Rectal smooth muscle tissue (tissue), 1 donor: ENCODE measurements around the gene LHX3.

Experiments
- H3K27ac ChIP-seq: one replicate; pipeline ENCODE4 v1.7.0; 2013; ENCODE audit warnings: low read depth, low read length, inconsistent platforms
- H3K27me3 ChIP-seq: one replicate; pipeline ENCODE4 v1.7.0; 2013; ENCODE audit warnings: low read length; ENCODE audit not compliant: control insufficient read depth, insufficient read depth
- H3K36me3 ChIP-seq: one replicate; pipeline ENCODE4 v1.7.0; 2013; ENCODE audit warnings: low read length; ENCODE audit not compliant: control insufficient read depth, insufficient read depth
- H3K4me1 ChIP-seq: one replicate; pipeline ENCODE4 v1.7.0; 2013; ENCODE audit warnings: low read length; ENCODE audit not compliant: control insufficient read depth, insufficient read depth
- H3K4me3 ChIP-seq: one replicate; pipeline ENCODE4 v1.7.0; 2013; ENCODE audit warnings: low read length
- H3K9ac ChIP-seq: one replicate; pipeline ENCODE4 v1.7.0; 2013; ENCODE audit warnings: low read length

The LHX3 gene

DNA sequence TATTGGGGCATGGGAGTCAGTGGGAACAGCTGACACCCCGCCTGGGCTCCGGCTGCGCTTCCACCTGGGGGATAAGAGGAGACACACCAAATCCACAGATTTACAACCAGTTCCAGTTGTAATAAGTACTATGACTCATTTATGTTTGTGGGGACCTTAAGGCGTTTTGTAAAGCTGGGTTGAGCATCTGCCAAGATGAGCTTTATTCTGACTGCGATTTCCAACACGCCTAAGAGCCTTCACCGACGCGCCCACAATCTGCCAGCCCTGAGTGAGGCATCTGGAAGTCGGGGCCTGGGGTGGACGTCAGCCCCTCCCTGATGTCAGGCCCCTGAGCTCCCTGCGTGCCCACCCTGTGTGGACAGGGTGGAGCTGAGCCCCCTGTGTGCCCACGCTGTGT lies 14.3 kb upstream of the LHX3 start:
- peaks cover 29% of the 10 kb centered on the region for H3K36me3 ChIP-seq
- no peaks in the 10 kb centered on the region for H3K4me1 ChIP-seq
- H3K27ac ChIP-seq = no peak overlapping the region
- H3K27me3 ChIP-seq = no peaks in the 10 kb centered on the region
- H3K9ac ChIP-seq = no peak overlapping the region
- H3K4me3 ChIP-seq = no peak overlapping the region

DNA sequence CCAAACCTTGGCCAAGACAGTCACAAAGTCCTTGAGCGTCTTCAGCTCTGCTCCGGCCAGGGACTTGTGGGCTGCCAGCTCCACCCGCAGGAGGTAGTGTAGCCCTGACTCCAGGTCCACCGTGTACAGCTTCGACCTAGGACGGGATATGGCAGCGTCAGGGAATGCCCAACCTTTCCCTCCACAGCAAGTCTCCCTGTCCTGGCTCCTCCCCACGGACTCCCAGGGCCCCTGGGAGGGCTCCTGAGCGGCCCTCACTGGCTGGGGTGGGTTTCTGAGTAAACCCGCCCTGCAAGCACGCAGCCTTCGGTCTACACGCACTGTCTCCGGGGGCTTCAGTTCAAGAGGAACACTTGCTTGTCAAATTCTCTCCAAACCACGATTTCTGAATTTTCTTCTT lies 13.7 kb upstream of the LHX3 start:
- no peak overlapping the region for H3K4me3 ChIP-seq
- no peaks in the 10 kb centered on the region for H3K27me3 ChIP-seq
- H3K4me1 ChIP-seq = no peaks in the 10 kb centered on the region
- peaks cover 30% of the 10 kb centered on the region for H3K36me3 ChIP-seq
- H3K27ac ChIP-seq = no peak overlapping the region
- H3K9ac ChIP-seq = no peak overlapping the region

DNA sequence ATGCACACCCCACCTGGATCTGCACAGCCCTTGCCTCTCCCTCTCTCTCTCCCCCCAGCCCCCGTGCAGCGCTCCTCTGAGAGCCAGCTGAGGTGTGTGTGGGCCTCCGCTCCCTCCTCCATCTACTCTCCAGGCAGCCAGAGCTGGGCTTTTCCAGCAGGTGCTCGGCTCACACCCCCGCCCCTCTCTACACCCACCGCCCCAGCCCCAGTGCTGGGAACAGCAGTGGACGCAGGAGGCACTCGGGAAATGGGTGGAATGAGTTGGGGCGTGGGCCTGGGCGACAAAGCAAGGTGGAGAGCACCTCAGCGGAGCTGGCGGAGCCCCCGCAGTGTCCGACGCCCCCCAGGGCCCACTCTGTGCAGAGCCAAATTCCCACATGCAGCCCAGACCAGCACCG lies 13.3 kb upstream of the LHX3 start:
- Histone ChIP-seq H3K4me1 (no peaks in the 10 kb centered on the region), H3K27me3 (no peaks in the 10 kb centered on the region), H3K27ac (no peak overlapping the region), H3K9ac (no peak overlapping the region), H3K4me3 (no peak overlapping the region), H3K36me3 (peaks cover 30% of the 10 kb centered on the region)

DNA sequence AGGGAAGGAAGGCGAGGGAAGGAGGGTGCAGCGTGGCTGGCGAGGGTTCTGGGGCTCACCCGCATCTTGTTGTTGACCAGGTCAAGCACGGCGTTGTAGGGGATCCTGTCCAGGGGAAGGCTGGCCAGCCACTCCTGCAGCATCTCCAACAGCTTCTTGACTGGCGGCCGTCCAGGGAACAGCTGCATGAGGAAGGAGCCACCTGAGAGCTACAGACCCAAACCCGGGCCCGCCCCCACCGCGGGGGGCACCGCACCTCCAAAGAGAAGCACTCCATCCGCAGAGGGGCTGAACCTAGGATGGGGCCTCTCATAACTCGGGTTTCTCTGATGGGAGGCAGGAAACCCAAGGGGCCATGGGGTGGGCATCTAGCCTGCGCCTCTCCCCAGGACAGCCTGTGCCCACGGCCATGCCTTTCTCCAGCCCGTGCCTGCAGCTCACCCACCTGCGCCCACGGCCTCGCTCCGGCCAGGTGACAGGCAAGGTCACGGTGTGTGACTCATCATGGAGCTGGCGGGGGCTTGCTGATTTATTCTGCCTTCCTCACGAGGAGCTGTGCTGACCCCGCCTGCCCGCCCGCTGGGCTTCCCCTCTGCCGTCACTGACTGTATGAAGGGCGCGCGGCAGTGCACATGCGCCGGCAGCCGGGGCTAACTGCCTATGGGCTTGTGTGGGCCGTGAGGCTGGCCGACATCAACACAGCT lies 11.8 kb upstream of the LHX3 start:
- H3K9ac ChIP-seq = no peak overlapping the region
- no peak overlapping the region for H3K27ac ChIP-seq
- no peaks in the 10 kb centered on the region for H3K27me3 ChIP-seq
- H3K4me1 ChIP-seq = no peaks in the 10 kb centered on the region
- H3K4me3 ChIP-seq = no peak overlapping the region
- H3K36me3 ChIP-seq = peaks cover 27% of the 10 kb centered on the region

DNA sequence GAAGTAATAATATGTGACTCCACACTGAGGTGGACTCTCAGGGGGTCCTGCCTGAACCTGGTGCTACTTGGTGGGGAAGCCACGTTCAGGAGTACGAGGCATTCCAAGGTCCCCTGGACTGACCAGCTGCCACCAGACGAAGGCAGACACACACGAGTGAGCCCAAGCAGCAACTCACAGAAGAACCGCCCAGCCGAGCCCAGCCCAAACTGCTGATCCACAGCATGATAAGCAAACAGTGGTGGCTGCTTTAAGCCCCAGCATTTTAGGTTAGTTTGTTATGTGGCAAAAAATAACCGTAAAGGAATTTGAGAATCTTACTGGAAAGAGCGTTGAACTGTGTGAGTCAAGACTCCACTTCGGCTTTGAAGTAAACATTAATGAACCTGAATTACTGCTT lies 8.8 kb upstream of the LHX3 start:
- Histone ChIP-seq H3K9ac (no peak overlapping the region), H3K36me3 (peaks cover 27% of the 10 kb centered on the region)

DNA sequence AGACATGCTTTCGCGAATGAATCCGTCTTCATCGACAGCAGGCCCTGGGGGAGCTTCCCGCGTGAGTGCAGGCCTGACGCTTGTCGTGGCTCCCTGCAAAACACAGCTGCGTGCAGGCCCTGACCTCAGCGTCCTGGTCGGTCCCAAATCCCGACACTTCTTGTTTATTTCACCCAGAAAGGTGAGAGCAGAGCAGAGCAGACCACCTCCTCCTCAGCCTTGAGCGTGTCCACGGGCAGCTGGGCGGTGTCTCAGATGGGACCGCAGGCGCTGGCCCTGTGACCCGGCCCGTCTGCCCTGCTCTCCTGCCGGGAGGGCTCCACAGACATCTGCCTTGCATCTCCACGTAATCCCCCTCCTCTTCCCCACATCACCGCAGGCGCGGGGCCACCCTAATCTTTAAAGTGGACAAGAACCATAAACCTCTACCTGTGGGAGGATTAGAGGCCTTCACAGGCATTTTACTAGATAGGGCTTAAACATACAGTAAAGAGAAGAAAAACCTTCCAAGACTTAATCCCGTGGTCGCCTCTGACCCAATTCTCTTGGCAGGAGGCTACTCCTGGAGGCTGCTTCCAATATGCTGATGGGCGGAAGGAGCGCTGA lies 7.5 kb upstream of the LHX3 start:
- no peak overlapping the region for H3K27ac ChIP-seq
- H3K4me1 ChIP-seq = no peaks in the 10 kb centered on the region
- H3K9ac ChIP-seq = no peak overlapping the region
- H3K4me3 ChIP-seq = no peak overlapping the region
- peaks cover 25% of the 10 kb centered on the region for H3K36me3 ChIP-seq
- no peaks in the 10 kb centered on the region for H3K27me3 ChIP-seq

More for the DNA sequence above, 8.8 kb upstream of the LHX3 start:
- Histone ChIP-seq H3K27me3 (no peaks in the 10 kb centered on the region), H3K4me3 (no peak overlapping the region), H3K27ac (no peak overlapping the region), H3K4me1 (no peaks in the 10 kb centered on the region)

DNA sequence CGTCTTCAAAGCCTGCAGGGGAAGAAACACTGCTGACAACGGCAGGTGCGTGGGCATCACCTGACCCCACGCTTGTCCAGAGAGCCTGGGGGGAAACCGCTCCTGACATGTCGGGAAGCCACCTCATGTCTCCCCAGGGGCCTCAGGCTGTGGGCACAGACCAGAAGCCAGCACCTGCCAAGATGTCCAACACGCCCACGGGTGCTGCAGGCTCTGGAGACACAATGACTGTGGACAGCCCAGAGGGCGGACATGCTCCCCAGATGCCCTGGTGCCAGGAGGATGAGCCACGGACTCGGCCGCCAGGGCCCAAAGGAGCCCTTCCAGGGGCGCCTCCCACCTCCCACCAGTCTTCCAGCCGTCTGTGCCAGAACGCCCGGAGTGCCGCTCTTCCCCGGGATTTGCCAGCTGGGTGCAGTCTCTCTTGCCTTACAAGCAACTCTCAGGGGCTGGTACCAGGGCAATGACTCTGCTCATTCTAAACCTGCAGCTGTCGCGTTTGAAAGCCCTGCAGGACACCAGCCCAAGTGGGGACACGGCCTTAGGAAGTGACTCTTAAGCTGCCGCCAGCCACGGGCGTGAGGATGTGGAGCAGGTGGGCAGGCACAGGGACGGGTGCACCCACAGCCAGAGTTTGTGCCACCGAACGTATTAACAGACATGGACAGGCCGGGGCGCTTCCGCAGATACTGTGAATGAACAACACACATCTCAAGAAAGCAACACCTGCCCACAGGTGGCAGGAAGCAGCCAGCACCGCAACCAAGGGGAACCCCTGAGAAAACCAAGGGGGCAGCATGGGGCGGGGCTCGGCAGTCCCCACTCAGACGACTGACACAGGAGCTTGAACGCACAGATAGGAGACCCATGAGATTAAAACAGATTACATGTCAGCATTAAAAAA lies 6.8 kb upstream of the LHX3 start:
- no peak overlapping the region for H3K27ac ChIP-seq
- H3K4me3 ChIP-seq = no peak overlapping the region
- H3K36me3 ChIP-seq = peaks cover 25% of the 10 kb centered on the region
- H3K9ac ChIP-seq = no peak overlapping the region
- H3K27me3 ChIP-seq = no peaks in the 10 kb centered on the region
- H3K4me1 ChIP-seq = no peaks in the 10 kb centered on the region

DNA sequence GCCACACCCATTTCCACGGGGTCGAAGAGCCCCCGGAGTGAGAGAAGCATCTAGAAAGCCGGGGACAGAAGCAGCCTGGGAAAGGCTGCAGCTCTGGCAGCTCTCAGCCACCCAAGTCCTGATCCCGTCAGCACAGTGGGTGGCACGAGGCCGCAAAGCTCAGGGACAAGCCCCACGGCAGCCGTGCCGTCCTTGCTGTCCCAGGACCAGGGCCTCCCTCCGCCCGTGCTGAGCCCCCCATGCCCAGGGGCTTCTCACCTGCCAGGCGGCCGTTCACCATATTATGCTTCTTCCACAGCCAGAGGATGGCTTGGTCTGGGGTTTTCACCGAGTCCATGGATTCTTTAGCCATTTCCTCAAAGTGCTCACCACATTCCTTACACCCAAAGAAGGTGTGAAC lies 6.1 kb upstream of the LHX3 start:
- Histone ChIP-seq H3K4me3 (no peak overlapping the region), H3K36me3 (peaks cover 20% of the 10 kb centered on the region), H3K4me1 (no peaks in the 10 kb centered on the region), H3K27me3 (no peaks in the 10 kb centered on the region), H3K9ac (no peak overlapping the region), H3K27ac (no peak overlapping the region)

DNA sequence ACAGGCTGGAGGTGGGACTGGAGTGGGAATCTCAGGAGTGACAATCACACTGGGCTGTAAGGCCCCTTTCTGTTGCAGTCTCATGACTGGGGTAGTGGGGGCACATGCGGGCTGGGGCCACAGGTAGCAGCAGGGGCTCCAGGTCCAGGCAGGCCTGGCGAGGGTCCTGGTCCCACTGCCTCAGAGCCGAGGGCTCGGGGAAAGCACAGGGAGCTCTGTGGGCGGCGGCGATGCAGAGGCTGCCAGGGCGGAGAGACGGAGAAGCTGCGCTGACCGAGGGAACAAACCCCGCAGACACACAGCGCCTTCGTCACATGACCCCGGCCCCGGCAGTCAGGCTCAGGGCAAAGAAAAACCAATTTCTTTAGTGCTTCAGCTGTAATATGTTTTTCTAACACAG lies 5.3 kb upstream of the LHX3 start:
- Histone ChIP-seq H3K4me1 (no peaks in the 10 kb centered on the region), H3K36me3 (peaks cover 15% of the 10 kb centered on the region), H3K27me3 (no peaks in the 10 kb centered on the region), H3K27ac (no peak overlapping the region), H3K9ac (no peak overlapping the region), H3K4me3 (no peak overlapping the region)

DNA sequence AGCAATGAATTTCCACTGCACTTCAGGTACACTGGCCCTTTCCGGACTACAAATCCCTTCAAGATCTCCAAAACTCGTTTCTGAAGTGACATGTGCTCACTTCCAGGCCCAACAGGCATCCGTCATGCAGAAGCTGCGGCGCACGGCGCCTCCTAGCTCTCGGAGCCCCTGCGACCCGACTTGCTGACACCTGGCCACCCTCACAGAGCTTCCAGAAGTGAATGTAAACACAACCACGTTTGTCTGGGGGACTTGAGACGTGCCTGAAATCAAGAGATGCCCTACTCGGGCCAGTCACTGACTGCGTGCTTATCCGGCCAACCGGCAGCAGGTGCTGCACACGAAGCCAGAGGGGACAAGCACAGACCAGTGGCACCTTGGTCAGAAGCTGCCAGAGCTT lies 4.9 kb upstream of the LHX3 start:
- H3K9ac ChIP-seq = no peak overlapping the region
- H3K27me3 ChIP-seq = peaks cover 1% of the 10 kb centered on the region
- H3K27ac ChIP-seq = no peak overlapping the region
- H3K4me1 ChIP-seq = no peaks in the 10 kb centered on the region
- H3K4me3 ChIP-seq = no peak overlapping the region
- peaks cover 12% of the 10 kb centered on the region for H3K36me3 ChIP-seq

DNA sequence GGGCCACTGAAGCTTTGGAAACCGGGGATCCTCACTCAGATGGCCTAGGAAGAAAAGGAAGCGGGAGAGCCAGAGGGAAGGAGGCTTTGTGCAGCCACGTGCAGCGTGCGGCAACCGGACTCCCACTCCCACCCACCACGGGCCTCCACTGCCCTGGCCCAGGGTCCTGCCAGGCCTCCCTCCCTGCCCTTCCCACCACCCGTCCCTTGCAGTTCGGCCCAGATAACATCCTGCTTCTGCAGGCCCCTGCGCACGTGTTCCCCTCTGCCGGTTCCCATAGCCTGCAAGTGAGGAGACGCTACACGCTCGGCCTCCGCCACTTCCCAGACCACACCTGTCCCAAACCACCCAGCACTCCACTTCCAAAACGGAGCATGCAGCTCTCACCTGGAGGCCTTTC lies 4.3 kb upstream of the LHX3 start:
- H3K27me3 ChIP-seq = peaks cover 6% of the 10 kb centered on the region
- H3K36me3 ChIP-seq = peaks cover 12% of the 10 kb centered on the region
- H3K27ac ChIP-seq = no peak overlapping the region
- H3K9ac ChIP-seq = no peak overlapping the region
- no peaks in the 10 kb centered on the region for H3K4me1 ChIP-seq
- no peak overlapping the region for H3K4me3 ChIP-seq

DNA sequence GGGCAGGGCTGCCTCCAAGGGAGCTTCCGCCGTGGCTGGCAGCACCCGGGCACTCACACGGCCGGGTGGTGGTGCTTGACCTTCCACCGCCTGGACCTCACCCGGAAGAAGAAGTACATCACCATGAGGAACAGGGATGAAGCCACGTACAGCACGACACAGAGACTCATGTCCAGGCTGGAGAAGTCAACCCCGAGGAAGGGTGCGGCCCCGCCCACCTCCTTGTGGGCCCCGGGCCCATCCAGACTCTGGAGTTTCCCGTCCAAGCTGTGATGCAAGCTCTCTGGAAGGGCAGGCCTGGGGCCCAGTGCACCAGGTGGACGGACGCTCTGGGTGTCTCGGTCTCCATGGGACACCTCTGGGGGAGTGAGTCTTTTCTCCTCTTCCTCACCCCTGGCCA lies 3.7 kb upstream of the LHX3 start:
- Histone ChIP-seq H3K36me3 (peaks cover 10% of the 10 kb centered on the region), H3K27ac (no peak overlapping the region), H3K4me1 (no peaks in the 10 kb centered on the region), H3K4me3 (no peak overlapping the region), H3K27me3 (peaks cover 11% of the 10 kb centered on the region), H3K9ac (no peak overlapping the region)
